ENCODE results near the gene KCNMB4. TPM values are rescaled to one million over a fixed set of nuclear protein-coding genes. Genes with fewer than 3 reads are reported as not detected.

Gene KCNMB4
- total RNA-seq, 1 experiment from 2014 or later, result 8.4 TPM

- peak; percentile 7 for DNase-seq
- CTCF ChIA-PET, result no interaction called here
- no TSS peak for BruUV-seq (replicated peaks)
- TF ChIP-seq, protein P1, sequence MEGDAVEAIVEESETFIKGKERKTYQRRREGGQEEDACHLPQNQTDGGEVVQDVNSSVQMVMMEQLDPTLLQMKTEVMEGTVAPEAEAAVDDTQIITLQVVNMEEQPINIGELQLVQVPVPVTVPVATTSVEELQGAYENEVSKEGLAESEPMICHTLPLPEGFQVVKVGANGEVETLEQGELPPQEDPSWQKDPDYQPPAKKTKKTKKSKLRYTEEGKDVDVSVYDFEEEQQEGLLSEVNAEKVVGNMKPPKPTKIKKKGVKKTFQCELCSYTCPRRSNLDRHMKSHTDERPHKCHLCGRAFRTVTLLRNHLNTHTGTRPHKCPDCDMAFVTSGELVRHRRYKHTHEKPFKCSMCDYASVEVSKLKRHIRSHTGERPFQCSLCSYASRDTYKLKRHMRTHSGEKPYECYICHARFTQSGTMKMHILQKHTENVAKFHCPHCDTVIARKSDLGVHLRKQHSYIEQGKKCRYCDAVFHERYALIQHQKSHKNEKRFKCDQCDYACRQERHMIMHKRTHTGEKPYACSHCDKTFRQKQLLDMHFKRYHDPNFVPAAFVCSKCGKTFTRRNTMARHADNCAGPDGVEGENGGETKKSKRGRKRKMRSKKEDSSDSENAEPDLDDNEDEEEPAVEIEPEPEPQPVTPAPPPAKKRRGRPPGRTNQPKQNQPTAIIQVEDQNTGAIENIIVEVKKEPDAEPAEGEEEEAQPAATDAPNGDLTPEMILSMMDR (IDR thresholded peaks at IDR 0.05; ENCODE audit: unreplicated experiment), result no peak
- H3K4me1 Mint-ChIP-seq (ENCODE audit: low read depth, unreplicated experiment), result peaks cover 36% of the 10 kb centered on the region
- H3K4me3 Mint-ChIP-seq (ENCODE audit: low read depth, unreplicated experiment), result no peak overlapping the region
- H3K27me3 Mint-ChIP-seq (ENCODE audit: unreplicated experiment), result no peaks in the 10 kb centered on the region
- peaks cover 9% of the 10 kb centered on the region for H3K36me3 Mint-ChIP-seq (ENCODE audit: insufficient read depth, unreplicated experiment)
- peak overlapping the region; percentile 20 for H3K27ac Mint-ChIP-seq (ENCODE audit: unreplicated experiment)
- H3K9me3 Mint-ChIP-seq (ENCODE audit: low read depth, unreplicated experiment), result peaks cover 10% of the 10 kb centered on the region
- intact Hi-C loops (cut with micrococcal nuclease; ENCODE audit: unreplicated experiment), result no loop called here
These were observed 82.3 kb downstream of the KCNMB4 start for GRCh38 chr12:70448371-70448770.

DNA sequence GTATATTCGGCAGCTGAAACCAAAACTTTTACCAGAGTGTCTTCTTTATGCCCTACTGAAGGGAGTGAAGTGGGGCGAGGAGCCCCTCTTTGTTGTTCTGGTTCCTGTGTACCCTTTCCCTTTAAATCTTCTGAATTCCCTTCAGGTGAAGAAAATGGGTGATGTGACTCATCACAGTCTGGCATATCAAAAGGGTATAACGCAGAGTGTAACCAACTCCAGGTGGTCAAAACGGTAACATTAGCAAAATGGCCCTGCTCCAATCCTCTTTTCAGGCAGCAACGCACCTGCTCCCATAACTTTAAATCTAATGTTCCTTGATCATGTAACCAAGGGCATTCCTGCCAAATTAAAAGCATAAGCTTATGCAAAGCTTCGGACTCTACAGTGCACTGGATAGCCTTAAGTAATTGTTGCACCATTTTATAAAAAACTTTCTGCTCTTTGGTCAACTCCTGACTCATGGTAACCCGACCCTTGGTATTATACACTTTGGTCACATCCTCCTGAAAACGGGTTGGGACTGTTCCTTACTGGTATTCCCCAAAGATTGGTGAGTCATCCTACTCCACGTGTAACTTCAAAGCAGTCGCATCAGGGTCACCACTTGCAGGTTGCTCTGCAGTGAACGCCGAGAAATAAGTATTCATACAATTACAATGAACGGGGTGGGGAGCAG lies 83.1 kb downstream of the KCNMB4 start:
- H3K4me3 Mint-ChIP-seq (ENCODE audit: low read depth, unreplicated experiment), result peak overlapping the region; percentile 37
- intact Hi-C loops (cut with micrococcal nuclease; ENCODE audit: unreplicated experiment), result no loop called here
- H3K4me1 Mint-ChIP-seq (ENCODE audit: low read depth, unreplicated experiment), result peaks cover 33% of the 10 kb centered on the region
- TF ChIP-seq, protein P1 (IDR thresholded peaks at IDR 0.05; ENCODE audit: unreplicated experiment), result no peak
- peaks cover 9% of the 10 kb centered on the region for H3K36me3 Mint-ChIP-seq (ENCODE audit: insufficient read depth, unreplicated experiment)
- H3K27ac Mint-ChIP-seq (ENCODE audit: unreplicated experiment), result peak overlapping the region; percentile 93
- H3K9me3 Mint-ChIP-seq (ENCODE audit: low read depth, unreplicated experiment), result peaks cover 10% of the 10 kb centered on the region
- no TSS peak for BruUV-seq (replicated peaks)
- H3K27me3 Mint-ChIP-seq (ENCODE audit: unreplicated experiment), result no peaks in the 10 kb centered on the region
- DNase-seq, result peak; percentile 70
- CTCF ChIA-PET, result no interaction called here

- peak overlapping the region; percentile 37 for H3K4me3 Mint-ChIP-seq (ENCODE audit: low read depth, unreplicated experiment)
- peaks cover 9% of the 10 kb centered on the region for H3K36me3 Mint-ChIP-seq (ENCODE audit: insufficient read depth, unreplicated experiment)
- H3K27ac Mint-ChIP-seq (ENCODE audit: unreplicated experiment), result peak overlapping the region; percentile 93
- H3K27me3 Mint-ChIP-seq (ENCODE audit: unreplicated experiment), result no peaks in the 10 kb centered on the region
- no TSS peak for BruUV-seq (replicated peaks)
- H3K9me3 Mint-ChIP-seq (ENCODE audit: low read depth, unreplicated experiment), result peaks cover 10% of the 10 kb centered on the region
- H3K4me1 Mint-ChIP-seq (ENCODE audit: low read depth, unreplicated experiment), result peaks cover 26% of the 10 kb centered on the region
- TF ChIP-seq, protein P1 (IDR thresholded peaks at IDR 0.05; ENCODE audit: unreplicated experiment), result no peak
- intact Hi-C loops (cut with micrococcal nuclease; ENCODE audit: unreplicated experiment), result no loop called here
- CTCF ChIA-PET, result no interaction called here
- DNase-seq, result no peak
These were observed 83.8 kb downstream of the KCNMB4 start for GRCh38 chr12:70449753-70450341.

GRCh38 chr12:70451528-70451927 lies 85.4 kb downstream of the KCNMB4 start:
- BruUV-seq (replicated peaks), result no TSS peak
- H3K27me3 Mint-ChIP-seq (ENCODE audit: unreplicated experiment), result no peaks in the 10 kb centered on the region
- TF ChIP-seq, protein P1 (IDR thresholded peaks at IDR 0.05; ENCODE audit: unreplicated experiment), result no peak
- DNase-seq, result no peak
- peaks cover 9% of the 10 kb centered on the region for H3K36me3 Mint-ChIP-seq (ENCODE audit: insufficient read depth, unreplicated experiment)
- CTCF ChIA-PET, result no interaction called here
- peaks cover 14% of the 10 kb centered on the region for H3K4me1 Mint-ChIP-seq (ENCODE audit: low read depth, unreplicated experiment)
- no peak overlapping the region for H3K4me3 Mint-ChIP-seq (ENCODE audit: low read depth, unreplicated experiment)
- peak overlapping the region; percentile 80 for H3K27ac Mint-ChIP-seq (ENCODE audit: unreplicated experiment)
- peaks cover 9% of the 10 kb centered on the region for H3K9me3 Mint-ChIP-seq (ENCODE audit: low read depth, unreplicated experiment)
- intact Hi-C loops (cut with micrococcal nuclease; ENCODE audit: unreplicated experiment), result no loop called here
